ENCODE results near the gene PLPPR1.

Gene PLPPR1

GRCh38 chr9:101354765-101355708, 326.5 kb downstream of the PLPPR1 start:
- DNase-seq, result no peak

DNA sequence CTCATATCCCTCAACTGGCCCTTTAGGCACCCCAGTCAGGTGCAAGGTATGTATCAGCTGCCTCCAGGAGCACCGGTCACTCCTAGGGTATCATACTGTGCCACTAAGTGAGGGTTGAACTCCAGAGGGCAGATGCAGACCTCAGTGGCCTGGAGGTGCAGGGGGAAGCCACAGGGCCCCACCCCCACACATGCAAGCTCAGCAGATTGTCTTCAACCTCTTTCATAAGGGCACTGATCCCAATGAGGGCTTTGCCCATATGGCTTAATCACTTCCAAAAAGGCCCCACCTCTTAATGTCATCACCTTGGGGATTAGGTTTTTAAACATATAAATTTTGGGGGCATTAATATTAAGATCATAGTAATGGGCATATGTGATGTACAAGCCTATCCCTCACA, 328.1 kb downstream of the PLPPR1 start:
- DNase-seq, result no peak

DNA sequence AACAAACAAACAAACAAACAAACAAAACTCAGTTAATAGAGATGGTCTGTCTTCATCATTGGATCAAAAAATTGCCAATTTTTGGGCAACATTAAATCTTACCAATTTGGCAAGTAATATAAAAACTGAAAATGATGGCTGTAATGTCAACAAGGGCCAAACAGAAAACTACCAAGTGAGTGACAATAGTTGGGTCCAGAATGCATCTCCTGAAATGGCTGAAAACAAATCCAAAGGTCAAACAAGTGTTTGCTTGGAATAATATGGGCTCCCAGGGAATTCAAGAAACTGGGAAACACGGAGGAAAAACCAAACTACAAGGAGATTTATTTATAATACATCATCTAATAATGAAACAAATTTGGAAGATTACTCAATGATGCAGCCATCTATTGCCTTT, 331.2 kb downstream of the PLPPR1 start:
- no peak for DNase-seq

DNA sequence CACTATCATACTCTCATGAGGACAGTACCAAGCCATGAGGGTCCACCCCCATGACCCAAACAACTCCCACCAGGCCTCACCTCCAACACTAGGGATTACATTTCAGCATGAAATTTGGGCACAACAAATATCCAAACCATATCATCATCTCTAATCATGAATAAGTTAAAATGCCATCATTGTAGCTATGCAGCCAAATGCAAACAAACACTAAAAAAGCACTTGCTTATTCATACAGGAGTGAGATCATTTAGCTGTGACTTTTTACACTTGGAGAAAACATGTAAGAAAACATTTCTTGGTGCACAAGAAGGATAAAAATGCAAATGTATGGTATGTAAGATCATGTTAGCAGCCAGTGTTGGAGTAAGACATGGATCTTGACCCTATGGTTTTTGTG, 332.1 kb downstream of the PLPPR1 start:
- DNase-seq, result no peak

DNA sequence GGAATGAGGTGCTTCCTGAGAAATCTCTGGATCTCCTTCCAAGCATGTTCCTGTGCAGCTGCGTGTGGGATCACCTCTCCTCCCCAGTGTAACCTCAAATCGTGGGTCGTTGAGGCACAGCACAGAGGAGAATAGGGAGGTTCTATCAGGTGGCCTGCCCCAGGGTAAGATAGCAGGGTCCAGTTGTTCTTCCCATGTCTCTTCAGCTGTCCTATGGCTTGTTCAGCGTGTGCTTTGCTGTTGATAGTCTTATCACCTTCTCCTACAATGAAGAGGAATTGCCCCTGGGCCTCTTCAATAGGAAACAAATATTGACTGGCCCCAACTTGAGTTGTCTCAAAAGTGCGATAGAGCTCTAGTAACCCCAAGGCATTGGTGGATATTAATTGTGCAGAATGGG, 333.9 kb downstream of the PLPPR1 start:
- DNase-seq, result no peak

GRCh38 chr9:101365181-101365580, 336.7 kb downstream of the PLPPR1 start:
- DNase-seq, result no peak

DNA sequence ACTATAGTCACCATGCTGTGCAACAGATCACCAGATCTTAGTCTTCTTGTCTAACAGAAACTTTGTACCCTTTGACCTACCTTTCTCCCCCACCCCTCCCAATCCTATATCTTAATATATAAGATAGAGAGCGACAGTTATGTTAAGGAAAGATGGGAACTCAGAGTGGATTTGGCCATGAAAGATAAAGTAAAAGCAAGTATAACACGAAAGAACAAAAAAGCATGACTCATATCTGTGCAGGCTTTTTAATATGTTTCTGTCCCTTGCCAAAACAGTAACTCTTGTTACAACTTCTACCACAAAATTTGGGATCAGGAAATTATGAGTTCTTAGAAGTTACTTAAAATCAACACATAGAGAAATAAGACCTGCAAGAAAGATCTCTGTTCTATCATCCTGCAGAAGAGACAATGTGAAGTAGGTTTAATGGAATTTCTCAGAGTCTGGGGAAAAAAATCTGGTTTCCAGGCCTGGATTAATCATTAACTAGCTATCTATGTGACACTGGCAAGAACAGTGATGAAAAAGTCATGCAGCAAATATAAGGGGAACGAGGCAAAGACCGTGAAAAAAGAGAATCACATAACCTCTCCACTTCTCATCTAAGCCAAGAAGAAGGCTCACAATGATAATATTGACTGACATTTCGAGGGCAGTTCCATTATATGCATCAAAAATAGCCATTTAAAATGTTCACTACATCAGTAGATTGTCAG, 337.7 kb downstream of the PLPPR1 start:
- no peak for DNase-seq

DNA sequence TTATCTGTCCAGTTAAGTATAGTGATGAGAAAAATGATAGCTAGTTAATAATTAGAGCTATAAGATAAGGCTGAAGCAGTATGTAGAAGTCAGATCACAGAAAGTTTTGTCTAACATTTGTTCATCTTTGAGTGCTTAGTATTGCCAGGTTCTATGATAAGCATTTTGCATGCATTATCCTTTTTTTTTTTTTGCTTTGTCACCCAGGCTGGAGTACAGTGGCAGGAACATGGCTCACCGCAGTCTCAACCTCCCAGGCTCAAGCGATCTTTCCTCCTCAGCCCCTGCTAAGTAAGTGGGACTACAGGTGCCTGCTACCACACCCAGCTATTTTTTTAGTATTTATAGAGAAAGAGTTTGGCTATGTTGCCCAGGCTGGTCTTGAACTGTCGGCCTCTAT, 338.8 kb downstream of the PLPPR1 start:
- no peak for DNase-seq

DNA sequence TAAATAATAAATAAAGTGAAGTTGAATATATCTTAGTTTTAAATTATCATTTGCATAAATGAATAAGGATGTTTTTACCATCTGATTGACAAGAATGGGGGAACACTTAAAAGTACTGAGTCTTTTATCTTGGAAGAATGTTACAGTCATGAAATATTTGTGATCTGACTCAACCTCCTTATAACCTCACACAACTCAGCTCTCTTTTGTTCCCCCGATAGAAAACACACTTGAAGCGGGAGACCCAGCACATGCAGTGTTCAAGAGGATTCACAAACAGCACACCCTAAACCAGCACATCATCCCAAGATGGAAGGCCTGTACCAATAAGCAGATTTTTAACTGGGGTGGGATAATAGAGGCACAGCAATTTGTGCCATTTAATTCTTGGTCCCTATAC, 340.8 kb downstream of the PLPPR1 start:
- no peak for DNase-seq

DNA sequence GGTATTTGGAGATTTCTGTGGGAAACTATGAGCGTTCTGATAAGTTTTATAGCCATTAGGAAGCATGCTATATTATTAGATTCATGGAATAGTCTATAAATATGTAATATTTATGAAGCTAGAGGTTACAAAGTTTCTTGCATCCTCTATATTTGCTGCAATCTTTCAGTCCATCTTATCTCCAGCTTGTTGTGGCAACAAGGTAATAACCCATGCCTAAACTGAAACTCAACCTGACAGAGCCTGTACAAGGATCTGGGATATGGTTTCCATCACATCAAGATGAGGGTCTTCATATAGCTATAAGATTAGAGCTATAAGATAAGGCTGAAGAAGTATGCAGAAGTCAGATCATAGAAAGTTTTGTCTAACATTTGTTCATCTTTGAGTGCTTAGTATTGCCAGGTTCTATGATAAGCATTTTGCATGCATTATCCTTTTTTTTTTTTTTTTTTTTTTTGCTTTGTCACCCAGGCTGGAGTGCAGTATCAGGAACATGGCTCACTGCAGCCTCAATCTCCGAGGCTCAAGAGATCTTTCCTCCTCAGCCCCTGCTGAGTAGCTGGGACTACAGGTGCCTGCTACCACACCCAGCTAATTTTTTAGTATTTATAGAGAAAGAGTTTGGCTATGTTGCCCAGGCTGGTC, 341.5 kb downstream of the PLPPR1 start:
- DNase-seq, result no peak

GRCh38 chr9:101371813-101372212, 343.3 kb downstream of the PLPPR1 start:
- no peak for DNase-seq

DNA sequence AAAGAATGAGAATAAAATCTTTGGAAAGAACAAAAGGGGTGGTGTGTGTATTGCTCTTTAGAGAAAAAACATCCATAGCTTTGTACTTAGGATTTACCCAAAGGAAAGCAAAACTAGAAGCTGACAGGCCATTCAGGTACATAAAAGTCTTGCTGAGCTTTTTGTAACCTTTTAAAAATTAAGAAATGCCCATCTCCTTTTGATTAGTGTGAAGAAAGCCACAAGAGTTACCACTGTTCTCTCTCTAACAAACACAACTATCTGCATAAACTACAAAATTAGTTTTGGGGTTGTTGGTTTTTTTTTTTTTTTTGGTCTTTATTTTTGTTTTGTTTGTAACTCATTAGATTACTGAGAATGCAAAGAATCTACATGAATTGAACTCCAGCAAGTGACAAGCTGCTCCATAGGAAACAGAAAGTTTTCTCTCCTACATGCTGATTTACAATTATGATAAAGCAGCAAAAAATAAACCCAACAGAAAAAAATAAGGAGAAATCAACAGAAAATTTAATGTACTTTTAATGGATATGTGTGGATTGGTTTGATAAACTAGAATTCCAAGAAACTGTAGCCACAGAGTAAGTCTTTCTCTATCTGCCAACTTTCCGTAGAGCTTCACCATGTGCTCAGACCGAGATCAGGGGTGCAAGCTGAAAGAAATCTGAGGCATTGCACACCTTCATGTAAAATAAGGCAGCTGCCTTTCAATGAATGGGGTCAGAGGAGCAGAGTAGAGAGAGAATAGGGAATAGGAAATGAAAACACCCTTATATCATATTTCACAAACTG, 344.0 kb downstream of the PLPPR1 start:
- DNase-seq, result no peak
